ENCODE results near the gene PPP1R1C.

DNA sequence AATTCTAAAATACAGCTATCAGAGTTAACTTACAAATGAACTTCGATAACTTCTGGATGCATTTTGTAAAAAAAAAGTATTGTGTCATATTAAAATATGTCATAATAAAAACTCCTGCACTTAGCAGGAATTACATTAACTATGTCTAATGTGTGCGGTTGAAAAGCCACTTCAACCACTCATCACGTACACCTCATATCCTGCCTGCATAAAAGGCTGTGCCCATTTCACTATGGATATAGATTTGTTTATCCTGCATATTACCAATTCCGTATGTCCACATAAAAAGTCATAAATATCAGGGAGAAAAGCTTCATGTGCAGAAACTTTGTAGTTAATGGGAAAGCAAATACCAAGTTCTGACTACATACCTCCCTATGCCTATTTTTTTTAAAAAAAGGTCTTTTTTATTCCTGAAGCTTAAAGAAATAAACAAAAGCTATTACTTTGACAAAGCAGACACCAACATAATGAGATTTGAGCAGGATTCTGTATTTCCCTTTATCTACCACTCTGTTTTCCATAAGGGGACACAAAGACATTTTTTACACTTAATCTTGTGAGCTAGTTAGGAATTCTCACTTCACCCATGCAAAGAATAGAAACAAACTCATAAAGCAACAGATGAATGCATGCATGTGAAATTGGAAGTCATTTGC lies 96.1 kb downstream of the PPP1R1C start:
- TF ChIP-seq, protein P1, sequence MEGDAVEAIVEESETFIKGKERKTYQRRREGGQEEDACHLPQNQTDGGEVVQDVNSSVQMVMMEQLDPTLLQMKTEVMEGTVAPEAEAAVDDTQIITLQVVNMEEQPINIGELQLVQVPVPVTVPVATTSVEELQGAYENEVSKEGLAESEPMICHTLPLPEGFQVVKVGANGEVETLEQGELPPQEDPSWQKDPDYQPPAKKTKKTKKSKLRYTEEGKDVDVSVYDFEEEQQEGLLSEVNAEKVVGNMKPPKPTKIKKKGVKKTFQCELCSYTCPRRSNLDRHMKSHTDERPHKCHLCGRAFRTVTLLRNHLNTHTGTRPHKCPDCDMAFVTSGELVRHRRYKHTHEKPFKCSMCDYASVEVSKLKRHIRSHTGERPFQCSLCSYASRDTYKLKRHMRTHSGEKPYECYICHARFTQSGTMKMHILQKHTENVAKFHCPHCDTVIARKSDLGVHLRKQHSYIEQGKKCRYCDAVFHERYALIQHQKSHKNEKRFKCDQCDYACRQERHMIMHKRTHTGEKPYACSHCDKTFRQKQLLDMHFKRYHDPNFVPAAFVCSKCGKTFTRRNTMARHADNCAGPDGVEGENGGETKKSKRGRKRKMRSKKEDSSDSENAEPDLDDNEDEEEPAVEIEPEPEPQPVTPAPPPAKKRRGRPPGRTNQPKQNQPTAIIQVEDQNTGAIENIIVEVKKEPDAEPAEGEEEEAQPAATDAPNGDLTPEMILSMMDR (IDR thresholded peaks at IDR 0.05 in 4 of 5, conservative IDR thresholded peaks at IDR 0.05 in 1 of 5), result no peak
- no peak for TF ChIP-seq POLR2A (IDR thresholded peaks at IDR 0.05)
